ENCODE results near the gene ST6GAL2. TPM values are rescaled to one million over a fixed set of nuclear protein-coding genes. Genes with fewer than 3 reads are reported as not detected.

Gene ST6GAL2
- total and polyA plus RNA-seq, 9 of the 15 experiments (the other 6 are each of a cell fraction or from before 2014, with no cell fraction given), result not detected

DNA sequence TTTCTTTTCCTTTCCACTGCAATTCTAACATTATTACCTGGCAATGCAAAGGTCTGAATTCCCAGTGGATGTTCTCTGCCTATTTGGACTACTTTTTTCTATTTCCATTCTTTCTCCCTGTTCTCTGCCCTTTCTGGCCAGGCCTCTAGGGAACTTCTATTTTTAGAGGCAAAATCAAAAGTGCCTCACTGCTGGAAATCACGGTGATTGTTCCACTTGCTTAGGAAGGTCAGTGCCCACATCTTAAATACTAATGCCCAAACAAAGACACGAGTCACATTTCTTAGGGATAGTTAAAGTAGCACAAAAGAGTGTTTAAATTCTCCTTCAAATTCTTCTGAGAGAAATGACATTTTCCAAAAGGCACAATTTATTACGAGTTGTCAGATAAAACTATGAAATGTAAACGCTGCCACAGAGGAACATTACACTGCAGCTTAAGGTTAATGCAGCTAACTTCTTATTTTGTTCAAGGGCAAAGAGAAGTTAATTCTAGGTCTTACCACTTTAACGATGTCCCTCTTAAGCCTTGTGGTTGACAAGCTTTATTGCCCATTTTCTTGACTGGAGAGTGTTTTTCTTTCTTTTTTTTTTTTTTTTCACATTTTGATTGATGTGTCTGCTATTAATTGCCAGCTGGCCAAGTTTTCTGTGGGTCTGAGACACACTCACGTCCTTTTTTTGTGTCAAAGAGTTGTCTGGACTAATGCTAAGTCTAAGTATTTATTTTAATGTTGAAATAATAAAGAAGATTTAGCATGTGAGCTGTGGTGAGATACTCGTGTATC, 34.7 kb downstream of the ST6GAL2 start (continued):
- TF ChIP-seq KAT8 (IDR thresholded peaks at IDR 0.05; ENCODE audit: low read depth) (no peak), NFIX (CRISPR knock-in tag; IDR thresholded peaks at IDR 0.05; ENCODE audit: low read depth) (no peak), HMG20A (CRISPR knock-in tag; conservative IDR thresholded peaks at IDR 0.05) (no peak)

DNA sequence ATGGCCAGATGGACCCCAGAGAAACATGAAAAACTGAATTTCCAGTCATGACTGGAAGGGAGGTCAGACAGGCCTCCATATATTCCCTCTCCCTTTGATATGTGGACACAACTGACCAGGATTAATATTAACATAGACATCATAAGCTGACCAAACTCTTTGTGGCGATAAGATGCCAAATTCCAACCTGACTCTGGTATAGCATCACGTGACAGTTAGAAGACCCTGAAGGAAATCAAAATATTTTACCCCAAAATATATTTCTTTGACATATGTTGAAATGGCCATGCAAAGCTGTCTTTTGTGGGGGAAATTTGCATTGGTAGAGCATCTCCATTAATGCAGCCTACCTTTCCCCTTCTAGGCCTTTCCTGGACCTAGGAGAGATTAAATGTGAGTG, 36.7 kb downstream of the ST6GAL2 start:
- no peaks in the 10 kb centered on the region for H3K4me1 ChIP-seq (replicated peaks in 1 of 2; ENCODE audit: control insufficient read depth in 2 of 2, insufficient read depth in 2 of 2, low read length in 2 of 2)
- H2AFZ ChIP-seq (ENCODE audit: low read depth, low read length), result no peak overlapping the region
- no peaks in the 10 kb centered on the region for H4K20me1 ChIP-seq (replicated peaks; ENCODE audit: control insufficient read depth, insufficient read depth, low read length)
- in situ Hi-C loops (cut with MboI) (no loop called here), intact Hi-C loops (cut with micrococcal nuclease) (no loop called here)
- no peak overlapping the region for H3K9ac ChIP-seq (ENCODE audit: insufficient read depth in 1 of 2, low read depth in 2 of 2, low read length in 2 of 2)
- H3K4me2 ChIP-seq (ENCODE audit: insufficient read depth, low read length), result no peak overlapping the region
- 0% methylated on average over 2 of the region's 2 CpGs for WGBS (ENCODE audit: insufficient coverage, low coverage, missing lambda C conversion rate)
- FAIRE-seq, result no peak
- ChIA-PET CTCF (ENCODE audit: low intra/inter-chr PET ratio) (no interaction called here), POLR2A (no interaction called here)
- H3K36me3 ChIP-seq (ENCODE audit: control insufficient read depth, insufficient read depth, low read length), result no peaks in the 10 kb centered on the region
- no peak for DNase-seq (ENCODE audit: extremely low read depth in 1 of 4, low spot score in 3 of 4)
- H3K4me3 ChIP-seq, result no peak overlapping the region
- H3K9me3 ChIP-seq (replicated peaks; ENCODE audit: control insufficient read depth, insufficient read depth, low read depth, low read length), result no peaks in the 10 kb centered on the region
- no peaks in the 10 kb centered on the region for H3K9me1 ChIP-seq (ENCODE audit: control insufficient read depth, insufficient read depth, low read length)
- H3K79me2 ChIP-seq (ENCODE audit: control insufficient read depth, insufficient read depth, low read length), result no peaks in the 10 kb centered on the region
- H3K27me3 ChIP-seq (ENCODE audit: control insufficient read depth in 2 of 2, insufficient read depth in 2 of 2, low read length in 2 of 2), result peaks cover 0 to 4% of the 10 kb centered on the region in 2 experiments; a peak in 1 of 5 replicates
- no peak for ATAC-seq
- H3K27ac ChIP-seq (ENCODE audit: extremely low read depth, low read depth, low read length), result no peak overlapping the region
- no peak for TF ChIP-seq NCOA2 (IDR thresholded peaks at IDR 0.05; ENCODE audit: partially characterized antibody in 2 of 2)
- TF ChIP-seq TBL1XR1 (IDR thresholded peaks at IDR 0.05; ENCODE audit: low read length in 2 of 2), result no peak
- TF ChIP-seq, protein P1, sequence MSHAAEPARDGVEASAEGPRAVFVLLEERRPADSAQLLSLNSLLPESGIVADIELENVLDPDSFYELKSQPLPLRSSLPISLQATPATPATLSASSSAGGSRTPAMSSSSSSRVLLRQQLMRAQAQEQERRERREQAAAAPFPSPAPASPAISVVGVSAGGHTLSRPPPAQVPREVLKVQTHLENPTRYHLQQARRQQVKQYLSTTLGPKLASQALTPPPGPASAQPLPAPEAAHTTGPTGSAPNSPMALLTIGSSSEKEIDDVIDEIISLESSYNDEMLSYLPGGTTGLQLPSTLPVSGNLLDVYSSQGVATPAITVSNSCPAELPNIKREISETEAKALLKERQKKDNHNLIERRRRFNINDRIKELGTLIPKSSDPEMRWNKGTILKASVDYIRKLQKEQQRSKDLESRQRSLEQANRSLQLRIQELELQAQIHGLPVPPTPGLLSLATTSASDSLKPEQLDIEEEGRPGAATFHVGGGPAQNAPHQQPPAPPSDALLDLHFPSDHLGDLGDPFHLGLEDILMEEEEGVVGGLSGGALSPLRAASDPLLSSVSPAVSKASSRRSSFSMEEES (CRISPR knock-in tag; IDR thresholded peaks at IDR 0.05), result peak; percentile 70
- TF ChIP-seq HDAC1 (IDR thresholded peaks at IDR 0.05), result no peak
- TF ChIP-seq CHD2 (IDR thresholded peaks at IDR 0.05; ENCODE audit: low read depth, low read length), result no peak
- no peak for TF ChIP-seq ZNF146 (CRISPR knock-in tag; IDR thresholded peaks at IDR 0.05; ENCODE audit: unreplicated experiment)
- TF ChIP-seq, protein P2, sequence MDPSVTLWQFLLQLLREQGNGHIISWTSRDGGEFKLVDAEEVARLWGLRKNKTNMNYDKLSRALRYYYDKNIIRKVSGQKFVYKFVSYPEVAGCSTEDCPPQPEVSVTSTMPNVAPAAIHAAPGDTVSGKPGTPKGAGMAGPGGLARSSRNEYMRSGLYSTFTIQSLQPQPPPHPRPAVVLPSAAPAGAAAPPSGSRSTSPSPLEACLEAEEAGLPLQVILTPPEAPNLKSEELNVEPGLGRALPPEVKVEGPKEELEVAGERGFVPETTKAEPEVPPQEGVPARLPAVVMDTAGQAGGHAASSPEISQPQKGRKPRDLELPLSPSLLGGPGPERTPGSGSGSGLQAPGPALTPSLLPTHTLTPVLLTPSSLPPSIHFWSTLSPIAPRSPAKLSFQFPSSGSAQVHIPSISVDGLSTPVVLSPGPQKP (CRISPR knock-in tag; IDR thresholded peaks at IDR 0.05), result no peak
- TF ChIP-seq, protein P3, sequence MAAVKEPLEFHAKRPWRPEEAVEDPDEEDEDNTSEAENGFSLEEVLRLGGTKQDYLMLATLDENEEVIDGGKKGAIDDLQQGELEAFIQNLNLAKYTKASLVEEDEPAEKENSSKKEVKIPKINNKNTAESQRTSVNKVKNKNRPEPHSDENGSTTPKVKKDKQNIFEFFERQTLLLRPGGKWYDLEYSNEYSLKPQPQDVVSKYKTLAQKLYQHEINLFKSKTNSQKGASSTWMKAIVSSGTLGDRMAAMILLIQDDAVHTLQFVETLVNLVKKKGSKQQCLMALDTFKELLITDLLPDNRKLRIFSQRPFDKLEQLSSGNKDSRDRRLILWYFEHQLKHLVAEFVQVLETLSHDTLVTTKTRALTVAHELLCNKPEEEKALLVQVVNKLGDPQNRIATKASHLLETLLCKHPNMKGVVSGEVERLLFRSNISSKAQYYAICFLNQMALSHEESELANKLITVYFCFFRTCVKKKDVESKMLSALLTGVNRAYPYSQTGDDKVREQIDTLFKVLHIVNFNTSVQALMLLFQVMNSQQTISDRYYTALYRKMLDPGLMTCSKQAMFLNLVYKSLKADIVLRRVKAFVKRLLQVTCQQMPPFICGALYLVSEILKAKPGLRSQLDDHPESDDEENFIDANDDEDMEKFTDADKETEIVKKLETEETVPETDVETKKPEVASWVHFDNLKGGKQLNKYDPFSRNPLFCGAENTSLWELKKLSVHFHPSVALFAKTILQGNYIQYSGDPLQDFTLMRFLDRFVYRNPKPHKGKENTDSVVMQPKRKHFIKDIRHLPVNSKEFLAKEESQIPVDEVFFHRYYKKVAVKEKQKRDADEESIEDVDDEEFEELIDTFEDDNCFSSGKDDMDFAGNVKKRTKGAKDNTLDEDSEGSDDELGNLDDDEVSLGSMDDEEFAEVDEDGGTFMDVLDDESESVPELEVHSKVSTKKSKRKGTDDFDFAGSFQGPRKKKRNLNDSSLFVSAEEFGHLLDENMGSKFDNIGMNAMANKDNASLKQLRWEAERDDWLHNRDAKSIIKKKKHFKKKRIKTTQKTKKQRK (IDR thresholded peaks at IDR 0.05; ENCODE audit: borderline replicate concordance, low read depth, low read length), result no peak
- BruUV-seq (replicated peaks), result no TSS peak
